Hippocampal formation (tissue), 2 donors: ENCODE data around the gene TREML2.
"Not testable (repeated sequence)": the region's sequence is repeated elsewhere in the genome, so short reads cannot be mapped to it uniquely, and the experiment has no call there.

Experiments
- DNase-seq, 2 donors: peaks; one replicate each; lab custom pipeline; 2025; lab: John Stamatoyannopoulos, UW

Gene TREML2, protein sequence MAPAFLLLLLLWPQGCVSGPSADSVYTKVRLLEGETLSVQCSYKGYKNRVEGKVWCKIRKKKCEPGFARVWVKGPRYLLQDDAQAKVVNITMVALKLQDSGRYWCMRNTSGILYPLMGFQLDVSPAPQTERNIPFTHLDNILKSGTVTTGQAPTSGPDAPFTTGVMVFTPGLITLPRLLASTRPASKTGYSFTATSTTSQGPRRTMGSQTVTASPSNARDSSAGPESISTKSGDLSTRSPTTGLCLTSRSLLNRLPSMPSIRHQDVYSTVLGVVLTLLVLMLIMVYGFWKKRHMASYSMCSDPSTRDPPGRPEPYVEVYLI

DNA sequence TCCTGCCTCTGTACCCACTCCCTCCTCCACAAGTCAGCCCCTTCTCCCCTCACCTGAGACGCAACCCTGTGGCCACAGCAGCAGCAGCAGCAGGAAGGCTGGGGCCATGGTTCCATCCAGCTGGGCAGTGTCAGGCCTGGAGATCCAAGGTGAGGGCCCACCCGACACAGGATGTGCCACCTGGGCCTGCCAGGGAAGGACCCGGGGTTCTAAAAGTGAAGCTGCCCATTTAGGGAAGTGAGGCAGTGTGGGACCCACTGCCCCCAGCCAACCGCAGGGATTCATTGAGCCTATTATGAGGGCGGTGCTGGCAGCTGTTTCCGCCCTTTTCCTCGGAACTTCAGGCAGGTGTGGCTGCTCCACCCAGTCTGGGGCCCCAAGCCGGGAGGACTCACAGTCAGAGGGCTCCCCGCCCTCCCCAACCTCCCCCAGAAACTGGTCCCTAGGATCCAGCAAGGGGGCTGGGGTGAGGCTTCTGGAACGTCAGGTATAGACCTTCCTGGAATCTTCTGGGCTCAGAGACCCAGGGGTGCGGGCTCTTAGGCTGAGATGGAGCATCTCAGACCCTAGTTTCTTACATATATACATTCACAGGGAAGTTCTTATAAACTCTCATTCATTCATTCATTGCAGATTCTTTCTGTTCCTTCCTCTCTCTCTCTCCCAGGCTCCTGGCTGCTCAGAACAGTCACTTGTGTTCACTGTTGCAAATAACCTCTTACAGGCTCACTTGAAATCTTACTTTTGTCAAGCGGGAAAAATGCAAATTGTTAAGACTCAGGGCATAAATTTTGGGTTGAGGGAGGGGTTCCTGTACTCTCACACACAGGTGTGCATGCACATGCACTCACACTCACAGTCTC lies at the start of gene TREML2:
Gene TREML2 (minus strand): TSS at position 249 of the 863 bp plus-strand sequence. CDS start 141 bp downstream, at position 108.
- no peak for DNase-seq

DNA sequence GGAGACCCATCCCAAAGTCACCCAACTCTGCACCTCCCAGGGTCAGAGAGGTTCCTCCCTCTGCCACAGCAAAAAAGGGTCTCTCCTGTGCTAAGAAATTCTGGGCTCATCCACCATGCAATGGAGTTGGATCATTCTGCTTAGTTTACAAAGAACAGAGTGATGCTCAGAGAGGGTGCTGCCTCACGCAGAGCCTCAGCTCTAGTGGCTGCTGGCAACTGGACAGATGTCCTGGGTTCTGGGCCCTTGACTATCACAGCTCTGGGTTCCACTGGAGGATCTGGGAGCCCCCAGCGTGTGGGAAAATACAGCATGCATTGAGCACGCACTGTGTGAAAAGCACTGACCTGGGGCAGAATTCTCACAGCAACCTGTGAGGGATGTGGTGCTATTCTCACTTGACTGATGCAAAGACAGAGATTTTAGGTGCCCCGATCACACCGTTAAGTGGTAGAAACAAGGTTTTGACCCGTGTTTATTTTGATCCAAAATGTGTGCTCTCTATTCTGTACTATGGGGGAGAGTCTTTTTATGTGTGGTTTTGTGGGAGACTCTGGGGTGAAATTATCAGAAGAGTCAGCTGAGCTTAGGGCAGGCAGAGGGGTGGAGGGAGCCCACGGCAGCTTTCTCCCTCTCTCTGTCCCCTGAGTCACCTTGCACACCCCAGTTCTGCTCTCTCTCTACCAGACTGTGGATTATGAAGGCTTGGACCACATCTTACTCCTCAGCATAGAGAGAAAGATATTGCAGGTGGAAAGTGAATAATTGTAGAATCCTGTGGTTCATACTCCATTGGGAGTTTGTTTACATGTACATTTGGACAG lies 47.1 kb upstream of the TREML2 start:
- DNase-seq, result no peak

DNA sequence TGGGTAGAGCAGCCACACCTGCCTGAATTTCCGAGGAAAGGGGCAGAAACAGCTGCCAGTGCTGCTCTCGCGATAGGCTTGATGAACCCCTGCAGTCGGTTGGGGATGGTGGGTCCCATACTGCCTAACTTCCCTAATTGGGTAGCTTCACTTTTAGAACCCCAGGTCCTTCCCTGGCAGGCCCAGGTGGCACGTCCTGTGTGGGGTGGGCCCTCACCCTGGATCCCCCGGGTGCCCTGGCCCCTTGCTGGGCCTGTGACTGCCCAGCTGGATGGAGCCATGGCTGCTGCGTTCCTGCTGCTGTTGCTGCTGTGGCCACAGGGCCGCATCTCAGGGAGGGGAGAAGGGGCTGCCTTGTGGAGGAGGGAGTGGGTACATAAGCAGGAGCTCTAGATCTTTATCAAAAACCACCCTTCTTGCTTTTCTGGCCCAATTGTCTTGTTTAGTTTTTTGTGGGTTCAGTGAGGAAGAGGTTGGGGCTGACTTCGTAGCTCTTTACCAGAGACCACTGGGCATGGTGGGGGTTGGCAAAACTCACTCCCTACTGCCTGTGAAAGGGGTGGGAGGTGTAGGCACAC lies 46.4 kb upstream of the TREML2 start:
- no peak for DNase-seq

DNA sequence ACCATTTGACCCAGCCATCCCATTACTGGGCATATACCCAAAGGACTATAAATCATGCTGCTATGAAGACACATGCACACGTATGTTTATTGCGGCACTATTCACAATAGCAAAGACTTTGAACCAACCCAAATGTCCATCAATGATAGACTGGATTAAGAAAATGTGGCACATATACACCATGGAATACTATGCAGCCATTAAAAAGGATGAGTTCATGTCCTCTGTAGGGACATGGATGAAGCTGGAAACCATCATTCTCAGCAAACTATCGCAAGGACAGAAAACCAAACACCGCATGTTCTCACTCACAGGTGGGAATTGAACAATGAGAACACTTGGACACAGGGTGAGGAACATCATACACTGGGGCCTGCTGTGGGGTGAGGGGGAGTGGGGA lies 45.6 kb upstream of the TREML2 start:
- not testable (repeated sequence) for DNase-seq

DNA sequence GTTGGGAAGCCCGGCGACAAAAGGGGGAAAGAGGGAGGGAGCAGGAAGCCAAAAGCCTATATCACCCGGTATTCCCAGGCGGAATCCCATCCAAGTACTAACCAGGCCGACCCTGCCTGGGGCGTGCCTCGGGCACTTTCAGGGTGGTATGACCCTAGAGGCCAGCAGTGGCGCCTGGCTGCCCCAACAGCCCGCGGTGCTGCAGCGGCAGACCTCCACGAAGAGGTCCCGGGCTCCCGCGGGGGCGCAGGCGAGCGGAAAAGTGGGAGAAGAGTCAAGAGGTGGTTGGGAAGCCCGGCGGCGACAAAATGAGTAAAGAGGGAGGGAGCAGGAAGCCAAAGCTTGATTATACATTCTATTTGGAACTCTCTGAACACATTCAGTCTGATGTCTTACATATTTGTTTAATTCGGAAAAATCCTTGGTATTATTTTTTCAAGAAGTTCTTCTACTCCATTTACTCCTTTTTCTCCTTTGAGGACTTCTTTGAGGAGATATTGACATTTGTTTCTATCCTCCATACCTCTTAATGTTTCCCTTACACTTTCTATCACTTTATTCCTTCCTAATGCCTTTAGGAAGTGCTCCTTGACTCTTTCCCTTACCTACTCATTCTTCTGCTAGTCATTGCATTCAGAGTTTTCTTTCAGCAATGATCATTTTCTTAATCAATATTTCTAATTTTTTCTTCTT lies 38.7 kb upstream of the TREML2 start:
- no peak for DNase-seq

DNA sequence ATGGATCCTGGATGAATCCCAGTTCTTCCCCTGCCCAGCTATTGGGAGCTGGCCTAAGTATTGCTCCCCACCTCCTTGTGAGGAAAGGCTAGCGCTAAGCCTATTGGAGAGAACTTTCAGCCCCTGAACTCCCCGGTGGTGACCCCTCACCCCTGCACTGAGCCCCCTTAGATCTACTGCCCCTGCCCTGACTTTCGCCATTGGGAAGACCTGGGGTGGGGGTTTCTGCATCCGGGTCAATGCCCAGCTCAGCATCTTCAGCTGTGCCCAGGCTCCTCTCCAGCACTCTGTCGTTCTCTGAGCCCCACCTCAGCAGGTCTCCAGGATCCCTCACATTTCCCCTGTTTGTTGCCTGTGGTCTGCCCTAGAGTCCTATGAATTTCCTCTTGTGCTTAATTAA lies 36.2 kb upstream of the TREML2 start:
- DNase-seq, result no peak

DNA sequence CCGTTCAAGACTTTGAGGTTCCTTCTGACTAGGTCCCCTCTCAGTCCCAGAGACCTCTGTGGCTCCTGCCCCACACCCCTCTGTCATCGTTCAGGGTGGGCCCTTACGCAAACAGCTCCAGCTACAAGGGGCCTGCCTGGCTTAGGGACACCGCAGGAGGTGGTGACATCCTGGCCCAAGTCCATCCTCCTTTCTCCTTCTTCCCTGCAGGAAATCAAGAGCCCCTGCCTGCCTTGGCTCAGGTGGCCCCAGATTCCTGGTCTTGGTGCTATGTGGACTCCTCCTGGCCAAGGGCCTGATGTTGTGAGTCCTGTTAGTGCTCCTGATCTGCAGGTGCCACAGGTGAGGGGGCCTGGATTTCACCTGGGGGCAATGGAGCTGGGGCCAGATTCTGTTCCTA lies 35.3 kb upstream of the TREML2 start:
- DNase-seq, result no peak

DNA sequence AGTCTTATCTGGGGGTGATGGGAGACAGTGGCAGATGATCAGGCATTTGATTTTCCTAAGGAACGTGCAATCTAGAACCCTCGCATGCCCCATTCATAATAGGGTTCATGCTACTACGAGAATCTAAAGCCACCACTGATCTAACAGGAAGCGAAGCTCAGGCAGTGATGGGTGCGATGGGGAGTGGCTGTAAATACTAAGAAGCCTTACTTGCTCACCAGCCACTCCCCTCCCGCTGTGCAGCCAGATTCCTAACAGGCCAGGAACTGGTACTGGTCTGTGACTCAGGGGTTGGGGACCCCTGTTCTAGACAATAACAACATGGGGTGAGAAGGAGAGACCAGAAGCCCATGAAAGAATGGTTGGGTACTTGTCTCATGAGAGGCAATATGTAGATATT lies 31.7 kb upstream of the TREML2 start:
- DNase-seq, result no peak

DNA sequence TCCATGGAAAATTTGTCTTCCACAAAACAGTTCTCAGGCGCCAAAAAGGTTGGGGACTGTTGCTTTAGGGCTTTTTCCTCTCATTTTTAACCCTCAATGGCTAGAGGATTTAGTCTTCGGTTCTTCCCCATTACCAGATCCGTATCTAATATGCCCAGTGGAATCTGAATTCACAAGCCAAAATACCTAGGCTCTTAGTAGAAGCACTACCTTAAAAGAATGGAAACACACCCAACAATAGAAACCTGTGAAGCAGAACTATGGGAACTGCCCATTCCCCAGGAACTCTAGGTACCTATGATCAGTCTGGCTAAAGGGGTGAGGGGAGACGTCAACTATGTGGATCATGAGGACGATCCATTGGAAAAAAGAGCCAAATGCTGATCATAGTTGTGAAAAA lies 30.3 kb upstream of the TREML2 start:
- DNase-seq, result no peak

DNA sequence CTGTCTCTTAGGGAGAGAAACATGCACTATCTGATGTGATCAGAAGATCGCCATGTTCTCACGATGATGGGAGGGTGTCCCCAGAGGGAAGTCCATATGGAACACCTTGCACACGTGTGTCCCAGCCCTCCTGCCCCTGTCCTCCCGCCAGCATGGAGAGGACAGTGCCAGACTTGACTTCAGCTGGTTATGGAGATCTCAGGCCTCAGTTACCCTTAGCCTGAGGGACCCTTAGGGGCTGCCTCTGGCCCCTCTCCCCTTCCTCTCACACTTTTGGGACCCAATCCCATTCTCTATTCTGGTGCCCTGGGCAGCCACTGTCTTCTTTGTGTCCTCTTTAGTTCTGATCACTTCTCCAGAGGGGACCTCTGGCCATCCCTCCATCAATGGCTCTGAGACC lies 28.8 kb upstream of the TREML2 start:
- DNase-seq, result no peak

DNA sequence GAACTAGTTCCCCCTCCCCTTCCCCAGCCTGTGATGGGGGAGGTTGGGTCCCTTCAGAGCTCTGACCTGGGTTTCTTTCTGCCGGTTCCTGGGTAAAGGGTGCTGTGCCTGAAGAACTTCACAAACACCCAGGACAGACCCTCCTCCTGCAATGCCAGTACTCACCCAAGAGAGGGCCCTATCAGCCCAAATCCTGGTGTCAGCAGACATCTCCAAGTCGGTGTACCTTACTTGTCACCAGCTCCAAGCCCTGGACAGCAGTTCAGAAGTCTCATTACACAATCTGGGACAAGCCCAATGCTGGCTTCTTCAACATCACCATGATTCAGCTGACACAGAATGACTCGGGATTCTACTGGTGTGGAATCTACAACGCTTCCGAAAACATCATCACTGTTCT lies 27.7 kb upstream of the TREML2 start:
- no peak for DNase-seq

DNA sequence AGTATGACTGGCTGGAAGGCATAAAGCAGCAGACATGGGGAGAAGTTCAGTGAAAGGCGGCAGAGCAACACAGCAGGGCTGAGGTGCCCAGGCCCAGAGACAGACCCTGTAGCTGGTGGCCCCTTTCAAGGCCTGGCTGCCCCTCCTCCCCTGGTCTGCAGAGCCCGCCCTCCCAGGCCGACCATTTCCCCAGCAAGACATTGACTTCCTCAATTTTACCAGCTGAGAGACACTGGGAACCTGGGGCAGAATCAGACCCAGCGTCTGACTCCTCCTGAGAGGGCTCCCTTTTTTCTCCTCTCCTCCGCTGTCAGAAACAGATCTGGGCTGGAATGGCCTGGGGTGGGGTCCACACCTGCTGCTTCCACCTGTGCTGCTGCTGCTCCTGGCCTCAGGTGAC lies 27.1 kb upstream of the TREML2 start, which contains the start of gene TREML4:
Gene TREML4 (plus strand): TSS at position 254 of the 400 bp plus-strand sequence. CDS start 79 bp downstream, at position 333.
- no peak for DNase-seq

DNA sequence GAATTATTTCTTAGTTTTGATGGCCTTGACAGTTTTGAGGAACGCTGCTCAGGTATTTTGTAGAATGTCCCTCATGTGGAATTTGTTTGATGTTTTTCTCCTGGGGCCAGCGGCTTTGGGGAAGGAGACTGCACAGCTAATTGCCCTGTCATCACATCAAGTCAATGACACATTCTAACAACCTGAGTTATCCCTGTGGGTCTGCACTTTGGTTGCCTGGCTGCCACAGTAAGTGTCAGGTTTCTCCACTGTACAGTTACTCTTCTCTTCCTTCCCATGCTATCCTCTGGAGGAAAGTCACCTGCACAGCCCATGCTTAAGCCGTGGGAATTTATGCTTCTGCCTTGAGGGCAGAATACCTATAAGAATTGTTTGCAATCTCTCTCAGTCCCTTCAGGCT lies 25.8 kb upstream of the TREML2 start:
- no peak for DNase-seq

DNA sequence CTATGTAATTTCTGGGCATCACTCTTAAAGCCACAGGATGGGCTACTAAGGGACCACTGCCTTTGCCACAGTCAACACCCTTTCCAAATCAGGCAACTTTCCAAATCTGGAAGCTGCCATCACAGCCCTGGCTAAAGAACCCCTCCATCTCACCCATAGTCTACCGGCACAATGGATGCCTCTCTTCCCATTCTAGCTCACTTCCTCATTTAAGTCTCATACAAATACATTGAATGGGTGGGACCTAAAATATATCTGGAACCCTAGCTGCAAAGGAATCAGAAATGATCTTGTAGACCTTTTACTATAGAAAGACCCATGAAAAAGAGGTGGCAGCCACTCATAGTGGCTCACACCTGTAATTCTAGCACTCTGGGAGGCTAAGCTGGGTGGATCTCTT lies 23.9 kb upstream of the TREML2 start:
- DNase-seq, result no peak

DNA sequence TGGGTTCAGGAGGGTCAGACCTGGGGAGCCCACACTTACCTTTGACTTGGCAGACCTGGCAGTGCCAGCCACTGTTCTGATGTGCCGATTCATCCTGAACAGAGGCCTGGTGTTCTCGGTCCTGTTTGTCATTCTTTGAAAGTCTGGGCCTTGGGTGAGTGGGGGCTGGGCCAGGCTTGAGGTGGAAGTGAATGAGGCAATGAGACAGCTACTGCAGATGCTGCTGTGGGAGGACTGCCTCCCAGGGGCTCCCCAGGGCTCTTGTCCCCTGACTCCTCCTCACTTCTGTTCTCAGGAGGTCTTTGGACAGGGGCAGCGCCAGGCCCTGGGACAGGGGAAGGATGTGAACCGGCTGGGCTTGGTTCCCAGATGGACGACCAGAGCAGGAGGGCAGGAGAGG lies 21.6 kb upstream of the TREML2 start:
- DNase-seq, result no peak

DNA sequence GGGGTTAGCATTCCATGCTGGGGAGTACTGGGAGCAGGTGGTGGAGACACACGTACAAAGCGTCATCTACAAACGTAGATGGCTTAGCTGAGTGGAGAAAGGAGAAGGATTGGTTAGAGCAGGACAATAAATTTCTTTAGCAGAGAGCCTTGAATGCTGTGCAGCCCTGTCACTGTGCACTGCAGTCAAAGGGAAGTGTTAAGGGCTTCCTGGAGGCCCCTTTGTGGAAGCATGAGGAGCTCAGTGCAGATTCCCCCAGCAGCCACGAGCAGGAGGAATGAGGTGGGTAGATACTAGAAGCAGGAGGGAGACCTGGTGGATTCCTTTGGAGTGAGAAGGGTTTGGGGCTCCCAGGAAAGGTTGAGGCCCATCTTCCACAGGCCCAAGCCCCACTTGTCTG lies 21.1 kb upstream of the TREML2 start:
- no peak for DNase-seq

DNA sequence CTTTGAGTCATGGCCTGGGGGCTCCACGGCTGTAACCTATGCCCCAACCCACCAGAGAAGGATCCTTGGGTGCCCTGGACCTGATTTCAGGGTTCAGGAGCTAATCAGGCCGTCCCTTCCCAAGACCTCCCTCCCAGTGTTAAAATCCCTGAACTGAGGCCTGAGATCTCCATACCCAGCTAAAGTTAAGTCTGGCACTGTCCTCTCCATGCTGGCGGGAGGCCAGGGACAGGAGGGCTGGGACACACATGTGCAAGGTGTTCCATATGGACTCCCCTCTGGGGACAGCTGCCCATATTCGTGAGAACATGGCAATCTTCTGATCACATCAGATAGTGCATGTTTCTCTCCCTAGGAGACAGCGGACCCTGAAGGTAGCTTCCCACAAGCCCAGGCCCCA lies 15.7 kb upstream of the TREML2 start:
- DNase-seq, result no peak

DNA sequence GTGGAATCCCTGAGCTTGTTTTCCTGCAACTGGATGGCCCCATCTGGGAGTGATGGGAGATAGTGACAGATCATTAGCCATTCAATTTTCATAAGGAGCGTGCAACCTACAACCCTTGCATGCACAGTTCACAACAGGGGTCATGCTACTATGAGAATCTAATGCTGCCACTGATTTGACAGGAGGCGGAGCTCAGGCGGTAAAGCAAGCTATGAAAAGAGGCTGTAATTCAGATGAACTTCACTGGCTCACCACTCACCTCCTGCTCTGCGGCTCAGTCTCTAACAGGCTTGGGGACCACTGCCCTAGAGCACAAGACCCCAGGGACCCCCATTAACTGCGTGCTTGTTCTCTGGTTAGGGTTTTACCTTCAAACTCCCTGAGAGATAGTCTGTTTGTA lies 14.8 kb upstream of the TREML2 start:
- DNase-seq, result no peak

DNA sequence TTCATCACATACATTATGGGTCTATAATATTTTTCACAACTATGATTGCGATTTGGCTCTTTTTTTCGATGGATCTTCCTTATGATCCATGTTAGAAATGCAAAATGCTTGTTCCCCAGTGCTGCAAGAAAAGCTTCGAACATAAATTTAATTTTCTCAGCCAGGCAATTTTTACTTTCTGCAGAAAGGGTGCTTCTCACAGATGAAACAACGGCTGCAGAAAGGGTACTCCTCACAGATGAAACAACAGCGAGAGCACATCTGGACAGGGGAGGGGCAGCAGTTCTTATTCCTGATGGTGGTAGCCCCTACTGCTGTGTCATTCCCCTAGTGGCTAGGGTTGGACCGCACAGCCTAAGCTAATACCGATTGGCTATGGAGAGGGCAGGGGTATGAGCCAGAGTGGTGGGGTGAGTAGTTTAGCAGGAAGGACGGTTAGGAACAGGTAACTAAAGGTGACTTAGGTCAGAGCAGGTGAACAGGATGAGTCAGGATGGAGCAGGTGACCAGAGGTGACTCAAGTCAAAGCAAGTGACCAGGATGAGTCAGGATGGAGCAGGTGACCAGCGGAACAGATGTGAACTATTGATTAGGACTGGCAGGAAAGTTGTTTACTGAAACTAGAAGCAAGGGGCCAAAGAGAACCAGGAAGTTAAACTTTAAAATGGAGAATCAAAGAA lies 13.8 kb upstream of the TREML2 start:
- no peak for DNase-seq

DNA sequence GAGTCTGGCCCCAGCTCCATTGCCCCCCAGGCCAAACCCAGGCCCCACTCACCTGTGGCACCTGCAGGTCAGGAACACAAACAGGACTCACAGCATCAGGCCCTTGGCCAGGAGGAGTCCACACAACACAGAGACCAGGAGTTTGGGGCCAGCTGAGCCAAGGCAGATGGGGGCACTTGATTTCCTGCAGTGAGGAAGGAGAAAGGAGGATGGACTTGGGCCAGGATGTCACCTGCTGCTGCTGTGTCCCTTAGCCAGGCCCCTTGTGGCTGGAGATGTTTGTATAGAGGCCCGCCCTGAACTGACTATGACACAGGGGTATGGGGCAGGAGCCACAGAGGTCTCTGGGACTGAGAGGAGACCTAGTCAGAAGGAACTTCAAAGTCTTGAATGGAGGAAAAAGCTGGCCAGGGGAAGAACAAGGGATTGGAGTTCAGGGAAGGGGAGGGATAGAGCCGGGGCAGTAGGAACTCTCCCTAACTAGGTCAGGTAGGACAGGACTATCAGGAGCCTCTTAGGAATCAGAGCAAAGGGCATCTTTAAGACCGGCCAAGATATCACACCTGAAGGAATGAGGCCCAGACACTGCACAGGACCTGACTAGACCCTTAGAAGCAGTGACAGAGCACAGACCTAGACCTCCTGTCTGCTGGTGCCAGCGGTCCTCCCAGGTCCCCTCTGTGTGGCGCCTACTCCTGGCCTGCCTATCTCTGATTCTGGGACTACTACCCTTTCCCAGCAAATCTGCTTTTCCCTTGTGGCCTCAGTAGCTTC lies 8.8 kb upstream of the TREML2 start:
- DNase-seq, result no peak
